Gastrocnemius medialis (tissue), 4 donors: ENCODE measurements around the gene TPGS2. TPM values are rescaled to one million over a fixed set of nuclear protein-coding genes. Genes with fewer than 3 reads are reported as not detected.

Experiments used
- ATAC-seq, 2 donors: fragments of 150-250 bp; one replicate each; pipeline ENCODE4 v1.9.1; 2016
- DNase-seq, 2 donors: peaks; one replicate each; pipeline ENCODE4 v3.0.0-alpha.2; 2019
- H3K27ac ChIP-seq, 4 donors: fragments of 200-600 bp; sonication (generic); 1 replicate in 1 of 4; 2 replicates in 3 of 4; pipeline ENCODE4 v1.5.1; 2016 to 2018; ENCODE audit warnings: mild to moderate bottlenecking in 2 of 4, moderate library complexity in 1 of 4
- H3K27me3 ChIP-seq, 3 donors: fragments of 200-600 bp; sonication (generic) in 2 of 3; 1 replicate in 1 of 3; 2 replicates in 2 of 3; pipeline versions ENCODE4 v1.5.1 to v1.6.0; 2016 to 2019; ENCODE audit warnings: mild to moderate bottlenecking in 1 of 3, moderate library complexity in 1 of 3
- H3K36me3 ChIP-seq, 2 donors: fragments of 200-600 bp; sonication (generic) in 1 of 2; one replicate each; pipeline ENCODE4 v1.5.1; 2017 to 2018
- H3K4me1 ChIP-seq, 2 donors: fragments of 200-600 bp; sonication (generic) in 1 of 2; one replicate each; pipeline ENCODE4 v1.5.1; 2016 to 2017; ENCODE audit warnings: mild to moderate bottlenecking in 2 of 2
- H3K4me3 ChIP-seq, 4 donors: fragments of 200-600 bp; sonication (generic) in 3 of 4; 1 replicate in 1 of 4; 2 replicates in 3 of 4; pipeline ENCODE4 v1.5.1; 2016 to 2019; ENCODE audit warnings: mild to moderate bottlenecking in 2 of 4
- H3K9me3 ChIP-seq, 3 donors: fragments of 200-600 bp; sonication (generic) in 2 of 3; 1 replicate in 1 of 3; 2 replicates in 2 of 3; pipeline ENCODE4 v1.5.1; 2016 to 2019
- CTCF ChIP-seq, 5 experiments: fragments of 450-650 bp in 3 of 5; fragments of 200-600 bp in 2 of 5; sonication (generic) in 2 of 5; IDR thresholded peaks in 4 of 5; conservative IDR thresholded peaks in 1 of 5; 1 replicate in 4 of 5; 2 replicates in 1 of 5; pipeline ENCODE4 v1.5.1; 2016 to 2019; ENCODE audit warnings: antibody characterized with exemption in 5 of 5, mild to moderate bottlenecking in 3 of 5, moderate library complexity in 3 of 5
- POLR2A ChIP-seq, 2 donors: fragments of 450-650 bp; IDR thresholded peaks; one replicate each; pipeline ENCODE4 v1.6.1; 2017; ENCODE audit warnings: antibody characterized with exemption in 2 of 2, mild to moderate bottlenecking in 2 of 2, moderate library complexity in 2 of 2
- in situ Hi-C, 4 donors: fragments of 200-750 bp; cut with MboI; loops; one replicate each; pipeline versions ENCODE4 v1.15.0 to v1.8.0; 2017; ENCODE audit warnings: low sequenced_read_pairs in 4 of 4
- intact Hi-C: fragments of 100-400 bp; cut with DNase I; formaldehyde crosslinking; loops from one replicate; pipeline ENCODE4 v1.15.1; 2023; ENCODE audit warnings: low total_unique reads
- total RNA-seq, 4 donors: library from RNA; depleted of rRNA; stranded (reverse); fragments of >200 nt; gene quantifications; one replicate each; pipeline versions ENCODE4 v1.1.0 to v1.2.3, GENCODE V29; 2016

The TPGS2 gene
- total RNA-seq, 4 donors from 2014 or later, result 20.7 to 36.5 (median 28.2) TPM

- Histone ChIP-seq H3K4me3 (no peak overlapping the region), H3K9me3 (no peaks in the 10 kb centered on the region), H3K27me3 (no peaks in the 10 kb centered on the region), H3K27ac (no peak overlapping the region), H3K36me3 (peaks cover 0 to 15% of the 10 kb centered on the region in 2 donors), H3K4me1 (no peaks in the 10 kb centered on the region)
- ATAC-seq, result peak; percentile 92 to 99
- intact Hi-C loops, result loop anchor here (1.0 to 2.0 kb wide), 2 partner anchors 40 to 123 kb away; no protein-coding TSS in a partner anchor
- DNase-seq, result peak; percentile 17 to 28
- in situ Hi-C loops, result loop anchor here in 1 of 4 donors (5.0 to 10.0 kb wide), 2 partner anchors 42 to 125 kb away; no protein-coding TSS in a partner anchor
- TF ChIP-seq POLR2A (IDR thresholded peaks at IDR 0.05), result no peak
- peak; percentile 69 to 82 (median 76) for TF ChIP-seq CTCF (IDR thresholded peaks at IDR 0.05 in 4 of 5, conservative IDR thresholded peaks at IDR 0.05 in 1 of 5)
These were observed 19.0 kb downstream of the TPGS2 start for GRCh38 chr18:36809590-36810381.

- DNase-seq (no peak), ATAC-seq (no peak)
- Histone ChIP-seq H3K9me3 (no peaks in the 10 kb centered on the region), H3K27ac (no peak overlapping the region), H3K27me3 (no peaks in the 10 kb centered on the region), H3K4me1 (no peaks in the 10 kb centered on the region), H3K4me3 (no peak overlapping the region), H3K36me3 (peaks cover 0 to 17% of the 10 kb centered on the region in 2 donors)
- in situ Hi-C loops (no loop called here), intact Hi-C loops (loop anchor here (1.0 to 2.0 kb wide), 2 partner anchors 39 to 122 kb away; no protein-coding TSS in a partner anchor)
- no peak for TF ChIP-seq POLR2A (IDR thresholded peaks at IDR 0.05)
- no peak for TF ChIP-seq CTCF (IDR thresholded peaks at IDR 0.05 in 4 of 5, conservative IDR thresholded peaks at IDR 0.05 in 1 of 5)
These were observed 20.1 kb downstream of the TPGS2 start for GRCh38 chr18:36808681-36809080.

- no peaks in the 10 kb centered on the region for H3K9me3 ChIP-seq
- in situ Hi-C loops (no loop called here), intact Hi-C loops (no loop called here)
- no peaks in the 10 kb centered on the region for H3K4me1 ChIP-seq
- TF ChIP-seq CTCF (IDR thresholded peaks at IDR 0.05 in 4 of 5, conservative IDR thresholded peaks at IDR 0.05 in 1 of 5) (no peak), POLR2A (IDR thresholded peaks at IDR 0.05) (no peak)
- H3K27me3 ChIP-seq, result no peaks in the 10 kb centered on the region
- H3K4me3 ChIP-seq, result no peak overlapping the region
- no peak for DNase-seq
- H3K27ac ChIP-seq, result no peak overlapping the region
- peaks cover 0 to 25% of the 10 kb centered on the region in 2 donors for H3K36me3 ChIP-seq
- ATAC-seq, result no peak
These were observed 23.7 kb downstream of the TPGS2 start for GRCh38 chr18:36805105-36805504.

- in situ Hi-C loops, result no loop called here
- H3K27ac ChIP-seq, result no peak overlapping the region
- no peak for ATAC-seq
- H3K9me3 ChIP-seq, result no peaks in the 10 kb centered on the region
- H3K4me1 ChIP-seq, result no peaks in the 10 kb centered on the region
- no peak for DNase-seq
- TF ChIP-seq POLR2A (IDR thresholded peaks at IDR 0.05) (no peak), CTCF (IDR thresholded peaks at IDR 0.05 in 4 of 5, conservative IDR thresholded peaks at IDR 0.05 in 1 of 5) (no peak)
- intact Hi-C loops, result no loop called here
- peaks cover 0 to 20% of the 10 kb centered on the region in 2 donors for H3K36me3 ChIP-seq
- no peaks in the 10 kb centered on the region for H3K27me3 ChIP-seq
- no peak overlapping the region for H3K4me3 ChIP-seq
These were observed 29.9 kb downstream of the TPGS2 start for GRCh38 chr18:36798738-36799473.
